Middle frontal gyrus (tissue), 1 donor: ENCODE results near the gene PIM1.

ENCODE experiments used
- DNase-seq: peaks from one replicate; pipeline ENCODE4 v3.0.0-alpha.2; 2015; ENCODE audit warnings: low spot score; ENCODE audit errors: extremely low spot score

PIM1 gene

DNA sequence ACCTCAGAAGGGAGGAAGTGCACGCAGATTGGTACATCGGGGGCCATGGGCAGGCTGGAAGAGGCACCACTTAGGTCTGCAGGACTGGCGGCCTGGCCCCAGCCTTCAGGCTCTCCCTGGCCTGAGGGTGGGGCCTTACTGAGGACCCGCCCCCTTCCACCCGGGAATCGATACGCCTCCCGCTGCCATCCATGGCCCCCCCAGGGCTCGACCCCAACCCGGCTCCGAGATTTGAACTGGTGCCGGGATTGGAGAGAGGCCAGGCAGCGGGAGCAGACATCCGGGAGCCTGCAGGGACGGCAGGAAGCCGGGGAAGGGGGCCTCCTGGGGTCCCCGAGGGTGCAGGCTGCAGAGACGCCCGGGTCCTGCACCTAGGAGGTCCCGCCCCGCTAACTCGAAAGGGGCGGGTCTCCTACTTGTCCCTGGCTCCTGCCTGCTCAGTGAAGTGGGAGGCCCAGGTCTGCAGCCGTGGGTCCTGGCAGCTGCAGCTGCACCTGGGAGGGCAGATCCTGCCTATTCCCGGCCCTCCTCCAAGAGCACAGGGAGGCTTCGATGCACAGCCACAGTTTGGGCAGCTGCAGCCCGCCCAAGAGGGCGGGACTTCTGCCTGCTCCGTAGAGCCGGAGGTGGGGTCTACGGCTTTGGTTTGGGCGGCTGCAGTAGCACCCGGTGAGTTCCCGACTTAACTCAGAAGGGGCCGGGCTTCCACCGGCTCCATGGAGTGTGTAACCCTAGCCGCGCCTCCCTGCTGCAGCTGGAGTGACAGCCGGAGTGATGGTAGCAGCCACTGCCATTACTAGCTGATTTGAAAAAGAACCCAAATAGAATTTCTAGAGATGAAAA lies 52.4 kb downstream of the PIM1 start:
- DNase-seq: no peak

- no peak for DNase-seq
These were observed 53.0 kb downstream of the PIM1 start for GRCh38 chr6:37222992-37223391.
